KOPT-K1 (cell line): Measurements from ENCODE around the gene FAM50B.

Source experiments
- H3K27ac ChIP-seq: fragments of 200-600 bp; sonication (generic); 2 replicates; pipeline ENCODE4 v1.5.1; 2016; ENCODE audit warnings: antibody characterized with exemption, mild to moderate bottlenecking, low read depth, low read length; ENCODE audit not compliant: poor library complexity, severe bottlenecking
- H3K36me3 ChIP-seq: fragments of 200-600 bp; sonication (generic); 2 replicates; pipeline ENCODE4 v1.5.1; 2017; ENCODE audit warnings: antibody characterized with exemption, mild to moderate bottlenecking, low read length, moderate library complexity; ENCODE audit not compliant: insufficient read depth
- H3K9me3 ChIP-seq: fragments of 200-600 bp; sonication (generic); 2 replicates; pipeline ENCODE4 v1.5.1; 2017; ENCODE audit warnings: antibody characterized with exemption, low read length, mild to moderate bottlenecking; ENCODE audit not compliant: insufficient read depth, poor library complexity, severe bottlenecking

Gene FAM50B

GRCh38 chr6:3848925-3849605 lies at the start of gene FAM50B:
Gene FAM50B (plus strand): TSS chr6:3849373. CDS start chr6:3849812, 439 bp downstream.
- Histone ChIP-seq H3K9me3 (peaks cover 12% of the 10 kb centered on the region), H3K36me3 (no peaks in the 10 kb centered on the region), H3K27ac (no peak within 1 kb of the TSS)

- Histone ChIP-seq H3K36me3 (no peaks in the 10 kb centered on the region), H3K9me3 (no peaks in the 10 kb centered on the region), H3K27ac (no peak overlapping the region)
Observed at GRCh38 chr6:3799719-3800118, 49.5 kb upstream of the FAM50B start.

- no peaks in the 10 kb centered on the region for H3K36me3 ChIP-seq
- H3K9me3 ChIP-seq = no peaks in the 10 kb centered on the region
- H3K27ac ChIP-seq = no peak overlapping the region
Observed at GRCh38 chr6:3800850-3801591, 48.2 kb upstream of the FAM50B start.

- no peaks in the 10 kb centered on the region for H3K9me3 ChIP-seq
- H3K36me3 ChIP-seq = no peaks in the 10 kb centered on the region
- H3K27ac ChIP-seq = no peak overlapping the region
Observed at GRCh38 chr6:3801960-3802359, 47.2 kb upstream of the FAM50B start.

- H3K27ac ChIP-seq = no peak overlapping the region
- H3K9me3 ChIP-seq = no peaks in the 10 kb centered on the region
- no peaks in the 10 kb centered on the region for H3K36me3 ChIP-seq
Observed at GRCh38 chr6:3803627-3804468, 45.3 kb upstream of the FAM50B start.

GRCh38 chr6:3804964-3805363 lies 44.2 kb upstream of the FAM50B start:
- Histone ChIP-seq H3K36me3 (no peaks in the 10 kb centered on the region), H3K27ac (no peak overlapping the region), H3K9me3 (no peaks in the 10 kb centered on the region)

GRCh38 chr6:3805448-3806123 lies 43.6 kb upstream of the FAM50B start:
- H3K36me3 ChIP-seq = no peaks in the 10 kb centered on the region
- no peak overlapping the region for H3K27ac ChIP-seq
- H3K9me3 ChIP-seq = no peaks in the 10 kb centered on the region

- Histone ChIP-seq H3K27ac (no peak overlapping the region), H3K9me3 (no peaks in the 10 kb centered on the region), H3K36me3 (no peaks in the 10 kb centered on the region)
Observed at GRCh38 chr6:3806169-3806922, 42.8 kb upstream of the FAM50B start.

- Histone ChIP-seq H3K9me3 (no peaks in the 10 kb centered on the region), H3K36me3 (no peaks in the 10 kb centered on the region), H3K27ac (no peak overlapping the region)
Observed at GRCh38 chr6:3808199-3808598, 41.0 kb upstream of the FAM50B start.

- Histone ChIP-seq H3K9me3 (no peaks in the 10 kb centered on the region), H3K36me3 (no peaks in the 10 kb centered on the region), H3K27ac (no peak overlapping the region)
Observed at GRCh38 chr6:3808759-3809514, 40.2 kb upstream of the FAM50B start.

- Histone ChIP-seq H3K36me3 (no peaks in the 10 kb centered on the region), H3K27ac (no peak overlapping the region), H3K9me3 (no peaks in the 10 kb centered on the region)
Observed at GRCh38 chr6:3809515-3809891, 39.7 kb upstream of the FAM50B start.

GRCh38 chr6:3809982-3810381 lies 39.2 kb upstream of the FAM50B start:
- no peaks in the 10 kb centered on the region for H3K9me3 ChIP-seq
- H3K27ac ChIP-seq = no peak overlapping the region
- H3K36me3 ChIP-seq = no peaks in the 10 kb centered on the region

GRCh38 chr6:3811191-3811590 lies 38.0 kb upstream of the FAM50B start:
- no peak overlapping the region for H3K27ac ChIP-seq

GRCh38 chr6:3812596-3812995 lies 36.6 kb upstream of the FAM50B start:
- Histone ChIP-seq H3K9me3 (no peaks in the 10 kb centered on the region), H3K27ac (no peak overlapping the region), H3K36me3 (no peaks in the 10 kb centered on the region)

More at GRCh38 chr6:3811191-3811590, 38.0 kb upstream of the FAM50B start:
- Histone ChIP-seq H3K9me3 (no peaks in the 10 kb centered on the region), H3K36me3 (no peaks in the 10 kb centered on the region)
